GM21390 (cell line): ENCODE measurements around the gene KLRC3.
"Not testable (repeated sequence)": the region's sequence is repeated elsewhere in the genome, so short reads cannot be mapped to it uniquely, and the experiment has no call there.

Experiments
- ATAC-seq: cut with Tn5 transposase; IDR thresholded peaks from one replicate; pipeline ENCODE4 v1.9.1; 2021; ENCODE audit not compliant: unreplicated experiment

The KLRC3 gene

DNA sequence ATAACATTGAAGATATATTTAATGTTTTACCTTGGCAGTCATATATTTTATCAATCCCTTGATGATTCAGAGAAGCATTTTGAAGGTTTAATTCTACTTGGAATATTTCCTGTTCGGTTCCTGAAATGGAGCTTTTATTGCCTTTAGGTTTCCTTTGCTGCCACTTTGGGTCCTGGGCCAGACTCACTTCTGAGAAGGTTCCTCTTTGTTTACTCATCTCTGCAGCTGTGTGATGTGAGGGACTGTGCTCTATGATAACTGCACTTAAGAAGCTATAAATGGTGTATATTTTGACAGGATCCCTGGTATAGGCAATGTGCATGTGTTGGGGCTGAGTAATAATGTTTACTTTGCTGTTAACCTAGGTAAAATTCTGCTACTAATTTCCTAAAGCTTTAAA lies at the start of gene KLRC3:
Gene KLRC3 (minus strand): TSS at position 262 of the 400 bp plus-strand sequence. CDS start 45 bp downstream, at position 217.
- ATAC-seq = not testable (repeated sequence)

GRCh38 chr12:10469701-10470100 lies 49.3 kb upstream of the KLRC3 start:
- no peak for ATAC-seq

- no peak for ATAC-seq
These were observed 45.9 kb upstream of the KLRC3 start for GRCh38 chr12:10466311-10466710.

DNA sequence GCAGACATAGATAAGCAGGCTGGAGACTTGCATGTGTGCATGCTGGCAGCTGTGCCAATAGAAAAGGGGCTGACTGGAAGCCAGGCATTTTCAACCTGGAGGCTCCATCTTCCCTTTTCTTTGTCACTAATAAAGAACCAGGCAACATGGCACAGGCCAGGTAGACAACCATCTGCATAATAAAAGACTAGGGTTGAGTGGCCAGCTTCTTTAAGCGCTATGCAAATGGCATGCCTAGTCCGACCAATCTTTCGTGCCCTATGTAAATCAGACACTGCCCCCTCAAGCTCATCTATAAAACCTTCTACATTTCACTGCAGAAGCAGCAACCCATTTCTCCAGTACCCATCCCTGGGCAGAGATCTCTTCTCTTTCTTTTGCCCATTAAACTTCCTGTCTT lies 37.4 kb upstream of the KLRC3 start:
- no peak for ATAC-seq

- no peak for ATAC-seq
These were observed 36.5 kb upstream of the KLRC3 start for GRCh38 chr12:10456856-10457255.

GRCh38 chr12:10455766-10456165 lies 35.4 kb upstream of the KLRC3 start:
- no peak for ATAC-seq

- ATAC-seq = no peak
These were observed 34.1 kb upstream of the KLRC3 start for GRCh38 chr12:10454531-10454930.

DNA sequence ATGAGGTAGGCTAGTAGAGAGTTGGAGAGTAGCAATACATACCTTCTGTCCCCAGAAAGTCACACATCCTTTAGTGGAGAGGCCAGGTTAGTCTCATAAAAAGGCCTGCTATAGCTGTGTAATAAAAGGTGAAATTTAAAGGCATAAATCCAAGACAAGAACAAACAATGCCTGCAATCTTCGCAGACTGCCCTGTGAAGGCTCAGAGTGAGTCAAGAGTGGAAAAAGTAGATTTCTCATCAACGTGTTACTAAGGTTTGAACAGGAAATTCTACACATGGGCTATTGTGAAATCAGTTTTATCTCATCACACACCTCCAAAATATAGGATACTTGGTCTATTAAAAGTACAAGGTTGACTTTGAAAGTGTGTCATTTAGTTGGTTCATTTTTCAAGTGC lies 32.8 kb upstream of the KLRC3 start, which contains the start of gene KLRC1:
Gene KLRC1 (minus strand): TSS at position 222 of the 400 bp plus-strand sequence. CDS start 2,221 bp downstream, outside the sequence.
- no peak for ATAC-seq

DNA sequence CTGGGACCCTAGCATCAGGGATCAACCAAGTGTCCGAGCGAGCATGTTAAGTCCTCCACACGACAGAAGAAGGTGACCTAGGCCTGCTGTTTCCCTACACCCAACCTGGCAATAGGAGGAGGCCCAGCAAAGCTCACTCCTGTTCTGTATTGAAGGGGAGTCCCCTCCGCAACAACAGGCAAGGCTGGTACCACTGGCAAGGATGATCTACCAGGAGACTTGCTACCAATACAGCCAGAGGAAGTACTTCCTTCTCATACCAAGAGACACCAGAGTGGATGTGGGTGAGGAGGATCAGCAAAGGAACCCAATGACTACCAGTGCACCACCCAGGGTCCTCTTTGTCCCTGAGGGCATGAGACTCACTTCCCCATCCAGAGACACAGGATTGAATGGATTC lies 27.8 kb upstream of the KLRC3 start:
- no peak for ATAC-seq

DNA sequence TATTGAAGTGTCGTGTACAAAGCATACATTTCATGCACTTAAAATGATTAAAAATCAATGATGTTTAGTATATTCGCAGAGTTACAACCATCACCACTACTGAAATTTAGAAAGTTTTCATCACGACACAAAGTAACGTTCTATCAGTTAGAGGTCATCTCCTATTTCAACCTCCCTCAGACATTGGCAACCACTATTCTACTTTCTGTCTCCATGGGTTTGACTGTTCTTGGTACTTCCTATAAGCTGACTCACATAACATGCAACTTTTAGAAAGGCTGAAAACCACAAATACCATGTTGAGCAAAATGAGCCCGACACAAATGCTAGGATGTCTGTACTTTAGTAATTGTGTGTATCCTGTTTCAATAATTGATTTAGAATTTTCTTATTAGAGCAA lies 25.7 kb upstream of the KLRC3 start:
- not testable (repeated sequence) for ATAC-seq

- ATAC-seq = not testable (repeated sequence)
These were observed 20.7 kb upstream of the KLRC3 start for GRCh38 chr12:10441144-10441543.

- ATAC-seq = not testable (repeated sequence)
These were observed 19.3 kb upstream of the KLRC3 start for GRCh38 chr12:10439608-10440274.

- ATAC-seq = not testable (repeated sequence)
These were observed 17.2 kb upstream of the KLRC3 start for GRCh38 chr12:10437601-10438000.

GRCh38 chr12:10435816-10436215 lies 15.4 kb upstream of the KLRC3 start, which contains the start of gene KLRC2:
KLRC2 (minus strand) TSS chr12:10436010; CDS start chr12:10435986, 24 bp downstream.
- ATAC-seq = not testable (repeated sequence)

DNA sequence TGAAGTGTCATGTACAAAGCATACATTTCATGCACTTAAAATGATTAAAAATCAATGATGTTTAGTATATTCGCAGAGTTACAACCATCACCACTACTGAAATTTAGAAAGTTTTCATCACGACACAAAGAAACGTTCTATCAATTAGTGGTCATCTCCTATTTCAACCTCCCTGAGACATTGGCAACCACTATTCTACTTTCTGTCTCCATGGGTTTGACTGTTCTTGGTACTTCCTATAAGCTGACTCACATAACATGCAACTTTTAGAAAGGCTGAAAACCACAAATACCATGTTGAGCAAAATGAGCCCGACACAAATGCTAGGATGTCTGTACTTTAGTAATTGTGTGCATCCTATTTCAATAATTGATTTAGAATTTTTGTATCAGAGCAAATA lies 10.2 kb upstream of the KLRC3 start:
- ATAC-seq = not testable (repeated sequence)

DNA sequence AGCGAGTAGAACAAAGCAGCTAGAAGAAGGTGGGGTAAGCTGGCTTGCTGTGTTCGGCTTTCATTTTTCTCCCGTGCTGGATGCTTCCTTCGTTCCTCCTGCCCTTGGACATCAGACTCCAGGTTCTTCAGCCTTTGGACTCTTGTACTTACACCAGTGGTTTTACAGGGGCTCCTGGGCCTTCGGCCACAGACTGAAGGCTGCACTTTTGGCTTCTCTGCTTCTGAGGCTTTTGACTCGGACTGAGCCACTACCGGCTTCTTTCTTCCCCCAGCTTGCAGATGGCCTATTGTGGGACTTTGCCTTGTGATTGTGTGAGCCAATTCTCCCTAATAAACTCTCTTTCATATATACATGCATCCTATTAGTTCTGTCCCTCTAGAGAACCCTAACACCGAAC lies 5.5 kb upstream of the KLRC3 start:
- ATAC-seq = not testable (repeated sequence)

DNA sequence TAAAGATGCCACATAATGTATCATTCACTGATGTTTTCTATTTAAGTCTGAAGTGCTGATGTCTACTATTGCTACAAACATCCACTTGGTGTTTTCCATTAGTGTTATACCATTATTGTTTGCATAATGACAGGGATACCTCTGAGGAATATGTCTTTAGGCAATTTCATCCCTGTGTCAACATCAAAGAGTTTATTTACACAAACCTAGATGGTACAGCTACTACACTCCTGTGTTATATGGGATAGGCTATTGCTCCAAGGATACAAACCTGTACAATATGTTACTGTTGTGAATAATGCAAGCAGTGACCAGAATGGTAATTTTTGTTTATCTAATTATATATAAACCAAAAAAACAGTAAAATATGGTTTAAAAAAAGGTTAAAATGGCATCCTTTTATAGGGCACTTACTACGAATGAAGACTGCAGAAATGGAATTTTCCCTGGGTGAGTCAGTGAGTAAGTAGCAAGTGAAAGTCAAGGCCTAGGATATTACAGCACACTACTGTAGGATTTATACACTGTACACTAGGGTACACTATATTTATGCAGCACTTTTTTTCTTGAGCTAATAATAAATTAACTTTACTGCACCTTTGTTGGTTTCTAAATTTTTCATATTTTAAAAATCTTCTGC lies 4.0 kb upstream of the KLRC3 start:
- not testable (repeated sequence) for ATAC-seq

- not testable (repeated sequence) for ATAC-seq
These were observed 1.8 kb upstream of the KLRC3 start for GRCh38 chr12:10422159-10422558.

DNA sequence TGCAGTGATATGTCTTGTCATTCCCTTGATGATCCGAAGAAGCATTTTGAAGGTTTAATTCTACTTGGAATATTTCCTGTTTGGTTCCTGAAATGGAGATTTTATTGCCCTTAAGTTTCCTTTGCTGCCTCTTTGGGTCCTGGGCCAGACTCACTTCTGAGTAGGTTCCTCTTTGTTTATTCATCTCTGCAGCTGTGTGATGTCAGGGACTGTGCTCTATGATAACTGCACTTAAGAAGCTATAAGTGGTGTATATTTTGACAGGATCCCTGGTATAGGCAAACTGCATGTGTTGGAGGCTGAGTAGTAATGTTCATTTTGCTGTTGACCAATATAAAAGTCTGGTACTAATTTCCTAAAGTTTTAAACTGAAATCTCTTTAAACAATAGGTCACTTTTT lies 11.0 kb downstream of the KLRC3 start, which contains the start of gene KLRC4:
Gene KLRC4 (minus strand): TSS at position 366 of the 400 bp plus-strand sequence. CDS start 182 bp downstream, at position 184.
- no peak for ATAC-seq

DNA sequence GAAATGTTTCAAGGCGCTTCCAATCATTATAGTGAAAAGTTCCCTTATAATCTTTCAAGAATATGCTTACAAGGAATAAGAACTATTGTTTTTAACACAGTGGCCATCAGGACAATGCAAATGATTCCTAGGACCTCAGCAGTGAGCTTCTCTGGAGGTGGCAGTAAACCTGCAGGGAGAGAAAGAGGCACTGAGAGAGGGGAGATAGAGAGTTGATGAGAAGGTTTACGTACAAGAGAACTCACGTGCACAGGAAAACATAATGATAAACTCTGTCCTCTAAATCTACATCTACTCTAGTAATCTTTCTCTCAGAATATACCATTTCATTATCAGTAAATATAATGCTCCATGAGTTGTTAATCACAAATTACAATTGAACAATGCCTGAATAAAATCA lies 11.6 kb downstream of the KLRC3 start:
- no peak for ATAC-seq

GRCh38 chr12:10406725-10407124 lies 13.7 kb downstream of the KLRC3 start:
- no peak for ATAC-seq

GRCh38 chr12:10405294-10405693 lies 15.1 kb downstream of the KLRC3 start:
- no peak for ATAC-seq
